ENCODE data around the gene EGF.
"Not testable (repeated sequence)": the region's sequence is repeated elsewhere in the genome, so short reads cannot be mapped to it uniquely, and the experiment has no call there.

GRCh38 chr4:109937352-109937751 is 24.7 kb downstream of the EGF start:
- TF ChIP-seq POLR2AphosphoS5, CTCF (IDR thresholded peaks at IDR 0.05): not testable (repeated sequence)
